GM19043 (cell line): ENCODE measurements around the gene SPNS1.

Experiments
- ATAC-seq: cut with Tn5 transposase; IDR thresholded peaks from one replicate; pipeline ENCODE4 v1.9.1; 2021; ENCODE audit warnings: low read depth; ENCODE audit not compliant: unreplicated experiment

SPNS1 gene

DNA sequence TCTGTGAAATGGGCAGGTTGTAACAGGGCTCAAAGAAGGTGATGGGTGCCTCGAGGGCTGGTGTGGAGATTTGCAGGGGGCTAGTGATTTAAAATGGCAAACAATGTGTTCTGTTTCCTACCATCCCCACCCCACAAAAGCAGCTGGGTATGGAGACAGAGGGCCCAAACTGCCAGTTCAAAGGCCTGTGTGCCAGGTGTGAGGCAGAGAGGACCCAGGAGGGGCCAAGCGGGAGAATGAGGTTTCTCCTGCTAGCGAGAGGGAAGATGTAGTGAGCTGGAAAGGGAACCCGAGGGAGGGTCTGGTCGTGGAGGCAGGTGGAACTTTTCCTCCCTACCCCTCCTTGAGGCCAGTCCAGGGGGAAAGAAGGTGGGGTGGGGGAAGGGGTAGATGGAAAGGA is 49.7 kb downstream of the SPNS1 start:
- no peak for ATAC-seq

DNA sequence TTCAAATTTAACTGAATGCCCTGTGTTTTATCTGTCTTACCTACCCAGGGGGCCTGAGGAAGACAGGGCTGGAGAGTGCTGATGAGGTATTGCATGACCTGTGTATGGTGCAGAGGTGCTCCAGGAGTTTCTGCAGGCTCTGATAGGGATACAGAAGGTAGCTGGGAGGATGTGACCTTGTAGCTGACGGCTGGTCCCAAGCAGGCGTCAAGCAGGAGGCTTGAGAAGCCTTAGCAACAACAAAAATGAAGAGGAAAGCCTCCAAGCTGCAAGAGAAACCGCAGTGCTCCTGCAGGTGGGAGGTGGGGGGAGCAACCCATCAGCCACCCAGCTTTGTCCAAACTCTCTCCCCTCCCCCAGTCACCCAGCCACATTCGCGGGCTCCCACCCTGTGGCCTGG is 50.6 kb downstream of the SPNS1 start:
- ATAC-seq: no peak

DNA sequence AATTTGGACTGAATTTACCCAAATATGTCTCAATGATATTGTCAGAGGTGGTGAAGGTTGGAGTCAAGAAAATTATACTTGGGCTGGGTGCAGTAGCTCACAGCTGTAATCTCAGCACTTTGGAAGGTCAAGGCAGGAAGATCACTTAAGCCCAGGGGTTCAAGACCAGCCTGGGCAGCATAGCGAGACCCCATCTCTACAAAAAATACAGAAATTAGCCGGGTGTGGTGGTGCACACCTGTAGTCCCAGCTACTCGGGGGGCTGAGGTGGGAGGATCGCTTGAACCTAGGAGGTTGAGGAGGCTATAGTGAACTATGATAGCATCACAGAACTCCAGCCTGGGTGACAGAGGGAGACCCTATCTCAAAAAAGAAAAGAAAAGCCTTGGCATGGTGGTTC is 51.2 kb downstream of the SPNS1 start:
- ATAC-seq: no peak

DNA sequence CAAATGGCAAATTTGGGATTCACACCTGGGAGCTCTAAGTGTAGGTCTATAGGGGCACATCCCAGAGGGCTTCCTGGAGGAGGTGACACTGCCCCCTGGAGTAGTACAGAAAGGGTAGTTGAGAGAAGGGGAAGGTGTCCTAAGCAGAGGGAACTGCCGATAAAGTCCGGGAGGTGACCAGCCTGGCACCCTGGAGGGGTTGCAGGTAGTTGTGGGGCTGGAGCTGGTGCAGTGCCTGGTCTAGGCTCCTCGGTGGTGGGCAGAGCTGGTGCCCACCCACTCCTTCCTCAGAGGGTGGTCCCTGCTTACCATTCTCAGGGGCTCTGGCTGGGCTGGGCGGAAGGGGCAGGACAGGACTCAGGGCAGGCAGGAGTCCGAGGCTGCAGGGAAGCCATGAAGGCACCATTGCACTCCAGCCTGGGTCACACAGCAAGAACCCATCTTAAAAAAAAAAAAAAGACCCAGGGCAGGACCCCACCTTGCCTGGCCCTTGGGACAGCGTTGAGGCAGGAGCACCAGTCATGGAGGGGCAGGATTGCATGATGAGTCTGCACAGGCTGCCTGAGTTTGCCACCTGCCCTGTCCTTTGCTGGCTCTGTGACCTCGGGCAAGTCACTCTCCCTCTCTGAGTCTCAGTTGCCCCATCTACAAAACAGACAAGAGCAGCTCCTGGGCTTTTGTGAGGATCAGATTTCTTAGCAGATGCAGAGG is 54.0 kb downstream of the SPNS1 start:
- no peak for ATAC-seq

DNA sequence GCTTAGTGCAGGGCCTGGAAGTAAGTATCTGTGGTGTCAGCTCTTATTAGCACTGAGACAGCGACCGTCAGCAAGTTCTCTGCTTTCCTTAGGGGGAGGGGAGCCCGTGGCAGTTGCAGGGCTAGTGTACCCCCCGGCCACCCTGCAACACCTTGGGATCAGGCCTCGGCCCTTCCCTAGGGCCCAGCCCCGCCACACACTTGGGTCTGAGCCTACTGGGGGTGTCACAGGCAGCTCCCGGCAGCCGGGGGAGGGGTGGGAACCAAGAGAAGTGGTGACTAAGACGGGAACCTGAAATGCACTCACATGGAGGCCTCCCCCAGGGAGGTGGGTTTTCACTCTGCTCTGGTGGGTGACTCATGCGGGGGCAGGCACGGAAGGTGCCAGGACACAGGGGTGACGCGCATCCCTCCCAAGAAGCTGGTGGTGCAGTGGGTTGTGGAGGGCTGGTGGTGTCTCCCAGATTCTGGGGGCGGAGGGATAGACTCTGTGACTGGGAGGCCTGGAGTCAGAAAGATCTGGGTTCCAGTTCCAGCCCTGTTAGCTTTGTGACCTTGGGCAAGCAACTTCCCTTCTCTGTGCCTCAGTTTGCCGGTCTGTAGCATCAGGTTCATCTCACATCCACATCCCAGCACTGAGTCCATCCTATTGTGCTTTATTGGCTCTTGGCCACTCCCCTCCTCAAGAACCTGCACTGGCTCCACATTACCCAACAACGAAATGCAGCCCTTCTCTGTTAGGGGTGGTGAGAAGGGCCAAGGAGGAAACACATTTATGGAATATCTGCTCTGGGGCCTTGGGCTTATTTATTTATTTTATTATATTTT is 54.8 kb downstream of the SPNS1 start:
- no peak for ATAC-seq

DNA sequence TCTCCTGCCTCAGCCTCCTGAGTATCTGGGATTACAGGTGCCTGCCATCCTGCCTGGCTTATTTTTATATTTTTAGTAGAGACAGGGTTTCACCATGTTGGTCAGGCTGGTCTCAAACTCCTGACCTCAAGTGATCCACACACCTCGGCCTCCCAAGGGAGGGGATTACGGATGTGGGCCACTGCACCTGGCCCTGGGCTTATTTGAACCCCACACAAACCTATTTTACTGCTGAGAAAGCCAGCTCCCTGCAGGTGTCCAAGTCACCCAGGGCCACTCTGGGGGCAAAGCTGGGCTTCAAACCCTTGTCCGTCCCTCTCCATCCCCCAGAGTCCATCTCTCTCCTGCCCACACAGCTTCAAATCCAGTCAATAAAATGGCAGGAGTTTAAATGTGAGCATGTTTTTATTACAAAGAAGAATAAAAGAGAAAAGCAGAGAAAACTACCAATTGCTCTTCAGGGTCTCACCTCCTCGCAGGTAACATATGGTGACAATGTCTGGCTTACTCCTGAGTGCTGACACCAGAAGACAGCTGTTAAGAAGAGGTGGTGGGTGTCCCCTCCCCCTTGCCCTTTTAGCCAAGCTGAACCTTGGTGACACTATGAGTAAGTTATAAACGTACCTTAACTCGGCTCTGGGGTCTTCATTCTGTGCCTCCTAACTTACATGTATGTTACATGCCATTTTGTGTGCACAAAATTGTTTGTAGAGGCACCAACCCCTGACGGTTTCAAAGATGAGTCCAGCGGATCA is 55.7 kb downstream of the SPNS1 start:
- ATAC-seq: no peak
